Endothelial cell of umbilical vein (primary cell): ENCODE data around the gene DLL4. TPM values are rescaled to one million over a fixed set of nuclear protein-coding genes. Genes with fewer than 3 reads are reported as not detected.
A peak's percentile ranks its signal among the peaks of the same experiment; 100 is the strongest.

Source experiments
- BruUV-seq: library from RNA; stranded (reverse); fragments of 400-500 nt; replicated peaks from 2 replicates; lab custom pipeline; 2021; lab: Mats Ljungman, UMichigan
- CTCF ChIA-PET: fragments of 300-600, 350-600 bp; sonication (Branson Sonifier 250); formaldehyde crosslinking; loops from one replicate; lab custom pipeline; 2021; ENCODE audit warnings: antibody characterized with exemption, inconsistent platforms; lab: Charles Lee
- POLR2A ChIA-PET: fragments of 300-600, 350-600 bp; sonication (Branson Sonifier 250); formaldehyde crosslinking; loops from one replicate; lab custom pipeline; 2021; ENCODE audit warnings: antibody characterized with exemption, inconsistent platforms; lab: Charles Lee
- DNase-seq: peaks from one replicate; pipeline ENCODE4 v3.0.0-alpha.2; 2011; ENCODE audit warnings: low read depth, low spot score
- FAIRE-seq: peaks from 2 replicates; lab custom pipeline; 2011; peaks lifted over from hg19 to GRCh38; lab: Jason Lieb, UNC
- H2AFZ ChIP-seq: 2 replicates; pipeline ENCODE4 v1.6.0; 2012; ENCODE audit warnings: low read depth, low read length, control low read depth, inconsistent platforms
- H3K27ac ChIP-seq: 2 replicates; pipeline ENCODE4 v1.5.1; 2011; ENCODE audit warnings: low read depth, mild to moderate bottlenecking, control low read depth, low read length, moderate library complexity; ENCODE audit not compliant: insufficient read depth
- H3K27me3 ChIP-seq, 2 experiments: 2 replicates each; pipeline versions ENCODE4 v1.6.0 to v1.6.1; 2011; ENCODE audit warnings: low read length in 2 of 2, mixed read lengths in 1 of 2; ENCODE audit not compliant: control insufficient read depth in 2 of 2, insufficient read depth in 2 of 2
- H3K36me3 ChIP-seq, 2 experiments: 2 replicates in 1 of 2; 3 replicates in 1 of 2; pipeline ENCODE4 v1.5.1; 2011; ENCODE audit warnings: low read length in 2 of 2, mild to moderate bottlenecking in 1 of 2, moderate library complexity in 1 of 2; ENCODE audit not compliant: control insufficient read depth in 2 of 2, insufficient read depth in 2 of 2; ENCODE audit errors: extremely low read depth in 1 of 2
- H3K4me1 ChIP-seq: 3 replicates; pipeline ENCODE4 v1.5.1; 2011; ENCODE audit warnings: mild to moderate bottlenecking, low read length; ENCODE audit not compliant: control insufficient read depth, insufficient read depth; ENCODE audit errors: extremely low read depth
- H3K4me2 ChIP-seq: 2 replicates; pipeline ENCODE4 v1.6.1; 2011; ENCODE audit warnings: low read length, control low read depth, mixed read lengths; ENCODE audit not compliant: insufficient read depth
- H3K4me3 ChIP-seq, 3 experiments: fragments of 200-600 bp in 1 of 3; sonication (generic), shearing (Covaris generic) in 1 of 3; replicated peaks in 1 of 3; 2 replicates each; pipeline ENCODE4 v1.5.1; 2011 to 2016; ENCODE audit warnings: control low read depth in 3 of 3, low read length in 3 of 3, mild to moderate bottlenecking in 2 of 3, inconsistent platforms in 1 of 3, low read depth in 1 of 3, moderate library complexity in 1 of 3; ENCODE audit not compliant: insufficient read depth in 1 of 3
- H3K79me2 ChIP-seq: 2 replicates; pipeline ENCODE4 v1.6.0; 2012; ENCODE audit warnings: low read length, inconsistent platforms; ENCODE audit not compliant: control insufficient read depth, insufficient read depth
- H3K9ac ChIP-seq: replicated peaks from 2 replicates; pipeline ENCODE3; 2011; ENCODE audit warnings: low read length, control low read depth; ENCODE audit not compliant: insufficient read depth; ENCODE audit errors: extremely low read depth
- H3K9me1 ChIP-seq: replicated peaks from 3 replicates; pipeline ENCODE4 v1.6.0; 2011; ENCODE audit warnings: mild to moderate bottlenecking, low read length; ENCODE audit not compliant: control insufficient read depth, insufficient read depth; ENCODE audit errors: extremely low read depth
- H3K9me3 ChIP-seq: replicated peaks from 2 replicates; pipeline ENCODE4 v1.5.1; 2012; ENCODE audit warnings: low read length, inconsistent platforms; ENCODE audit not compliant: control insufficient read depth, insufficient read depth
- H4K20me1 ChIP-seq: replicated peaks from 2 replicates; pipeline ENCODE3; 2011; ENCODE audit warnings: mild to moderate bottlenecking, low read length; ENCODE audit not compliant: control insufficient read depth, insufficient read depth; ENCODE audit errors: extremely low read depth
- EZH2 ChIP-seq: IDR thresholded peaks from 2 replicates; pipeline ENCODE4 v1.6.1; 2012; ENCODE audit warnings: borderline replicate concordance, low read depth, mild to moderate bottlenecking, moderate library complexity, low read length, inconsistent platforms; ENCODE audit not compliant: severe bottlenecking
- FOS ChIP-seq: IDR thresholded peaks from 2 replicates; pipeline ENCODE4 v1.6.1; 2011; ENCODE audit warnings: mild to moderate bottlenecking, low read length, moderate library complexity, borderline replicate concordance; ENCODE audit not compliant: insufficient read depth
- GATA2 ChIP-seq: IDR thresholded peaks from 2 replicates; pipeline ENCODE4 v1.7.0; 2011; ENCODE audit warnings: low read depth, mild to moderate bottlenecking, moderate library complexity, mixed read lengths, low read length; ENCODE audit not compliant: insufficient read length, insufficient read depth
- JUN ChIP-seq: IDR thresholded peaks from 2 replicates; pipeline ENCODE4 v1.6.1; 2011; ENCODE audit warnings: borderline replicate concordance, low read depth; ENCODE audit not compliant: insufficient read length, insufficient read depth
- MYC ChIP-seq: IDR thresholded peaks from one replicate; pipeline ENCODE4 v1.6.1; 2011; ENCODE audit warnings: mild to moderate bottlenecking, low read depth, low read length
- POLR2A ChIP-seq: IDR thresholded peaks from 2 replicates; pipeline ENCODE4 v1.6.1; 2012; ENCODE audit warnings: low read depth, mild to moderate bottlenecking, control low read depth, low read length
- POLR2AphosphoS5 ChIP-seq: IDR thresholded peaks from 2 replicates; pipeline ENCODE4 v1.6.1; 2012; ENCODE audit warnings: low read depth, mild to moderate bottlenecking, control low read depth, low read length, moderate library complexity; ENCODE audit not compliant: insufficient read depth
- dilution Hi-C: fragments of 300-500 bp; cut with MboI; formaldehyde crosslinking; loops from one replicate; pipeline ENCODE4 v1.15.0; 2019; ENCODE audit warnings: low sequenced_read_pairs; ENCODE audit not compliant: extremely low pct_ligation_motif_present
- intact Hi-C: fragments of 100-400 bp; cut with micrococcal nuclease; formaldehyde crosslinking; loops from one replicate; pipeline ENCODE4 v1.10.0; 2022
- polyA plus RNA-seq, 4 experiments: library from polyadenylated mRNA; depleted of rRNA in 3 of 4; stranded (reverse) in 3 of 4; unstranded in 1 of 4; fragments of >200 nt; gene quantifications; 2 replicates each; pipeline versions ENCODE4 v1.2.1 to v1.2.3, GENCODE V29; 2011 to 2012; ENCODE audit warnings: missing spikeins in 1 of 4
- total RNA-seq: library from RNA; stranded (reverse); gene quantifications from 2 replicates; pipeline ENCODE4 v1.2.3, GENCODE V29; 2021
- TF ChIP-seq, protein P1 (sequence below), 2 donors: IDR thresholded peaks; 1 replicate in 1 of 2; 2 replicates in 1 of 2; pipeline ENCODE4 v1.5.1; 2011; ENCODE audit warnings: low read length in 2 of 2, mild to moderate bottlenecking in 2 of 2, moderate library complexity in 2 of 2, control low read depth in 1 of 2, inconsistent platforms in 1 of 2, low read depth in 1 of 2; ENCODE audit not compliant: insufficient read depth in 1 of 2; ENCODE audit errors: extremely low read depth in 1 of 2
- TF ChIP-seq, protein P2 (sequence below): IDR thresholded peaks from 2 replicates; pipeline ENCODE4 v1.6.1; 2011; ENCODE audit not compliant: insufficient read depth, insufficient read length

DLL4 gene
- total and polyA plus RNA-seq, 2 donors (not counting 3 experiments of a cell fraction or from before 2014, with no cell fraction given) = 55.2 to 57.8 TPM

GRCh38 chr15:40942878-40943277 lies 13.7 kb downstream of the DLL4 start:
- H3K9me3 ChIP-seq = no peaks in the 10 kb centered on the region
- POLR2A ChIA-PET = interaction anchor here (2.3 to 4.5 kb wide), 4 partner anchors 10 to 76 kb away, joined by 19 to 51 read pairs (median 20); partner anchors contain the start of genes CHAC1 and DLL4
- CTCF ChIA-PET = interaction anchor here (0.8 to 5.1 kb wide), 17 partner anchors 11 to 241 kb away, joined by 3 to 303 read pairs (median 9); partner anchors contain the start of genes CHAC1 and DLL4
- no peaks in the 10 kb centered on the region for H4K20me1 ChIP-seq
- H3K4me3 ChIP-seq = no peak overlapping the region
- intact Hi-C loops = loop anchor here (1.0 to 10.0 kb wide), 3 partner anchors 10 to 289 kb away; partner anchors contain the start of genes CHAC1, CHP1, EXD1 and INO80
- H3K9me1 ChIP-seq = no peaks in the 10 kb centered on the region
- TF ChIP-seq EZH2 (no peak), MYC (no peak), JUN (no peak), POLR2A (no peak), POLR2AphosphoS5 (no peak), FOS (no peak), GATA2 (no peak)
- TF ChIP-seq, protein P1, sequence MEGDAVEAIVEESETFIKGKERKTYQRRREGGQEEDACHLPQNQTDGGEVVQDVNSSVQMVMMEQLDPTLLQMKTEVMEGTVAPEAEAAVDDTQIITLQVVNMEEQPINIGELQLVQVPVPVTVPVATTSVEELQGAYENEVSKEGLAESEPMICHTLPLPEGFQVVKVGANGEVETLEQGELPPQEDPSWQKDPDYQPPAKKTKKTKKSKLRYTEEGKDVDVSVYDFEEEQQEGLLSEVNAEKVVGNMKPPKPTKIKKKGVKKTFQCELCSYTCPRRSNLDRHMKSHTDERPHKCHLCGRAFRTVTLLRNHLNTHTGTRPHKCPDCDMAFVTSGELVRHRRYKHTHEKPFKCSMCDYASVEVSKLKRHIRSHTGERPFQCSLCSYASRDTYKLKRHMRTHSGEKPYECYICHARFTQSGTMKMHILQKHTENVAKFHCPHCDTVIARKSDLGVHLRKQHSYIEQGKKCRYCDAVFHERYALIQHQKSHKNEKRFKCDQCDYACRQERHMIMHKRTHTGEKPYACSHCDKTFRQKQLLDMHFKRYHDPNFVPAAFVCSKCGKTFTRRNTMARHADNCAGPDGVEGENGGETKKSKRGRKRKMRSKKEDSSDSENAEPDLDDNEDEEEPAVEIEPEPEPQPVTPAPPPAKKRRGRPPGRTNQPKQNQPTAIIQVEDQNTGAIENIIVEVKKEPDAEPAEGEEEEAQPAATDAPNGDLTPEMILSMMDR (IDR thresholded peaks at IDR 0.05; ENCODE audit: extremely low read depth in 1 of 2, insufficient read depth in 1 of 2, low read depth in 1 of 2, low read length in 2 of 2) = no peak
- TF ChIP-seq, protein P2, sequence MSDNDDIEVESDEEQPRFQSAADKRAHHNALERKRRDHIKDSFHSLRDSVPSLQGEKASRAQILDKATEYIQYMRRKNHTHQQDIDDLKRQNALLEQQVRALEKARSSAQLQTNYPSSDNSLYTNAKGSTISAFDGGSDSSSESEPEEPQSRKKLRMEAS = no peak
- H3K9ac ChIP-seq = peak overlapping the region; percentile 86
- H2AFZ ChIP-seq = no peak overlapping the region
- H3K27ac ChIP-seq = no peak overlapping the region
- H3K4me1 ChIP-seq = peaks cover 31% of the 10 kb centered on the region
- FAIRE-seq (no peak), DNase-seq (no peak)
- no TSS peak for BruUV-seq
- H3K79me2 ChIP-seq = no peaks in the 10 kb centered on the region
- dilution Hi-C loops = no loop called here
- peaks cover 0 to 8% of the 10 kb centered on the region in 2 experiments for H3K36me3 ChIP-seq
- no peaks in the 10 kb centered on the region for H3K27me3 ChIP-seq
- peak overlapping the region; percentile 86 for H3K4me2 ChIP-seq
